SK-N-SH treated with all-trans-retinoic acid at 6 μM for 48 hours (cell line): ENCODE results near the gene ERV3-1.

Experiments used
- ARNTL ChIP-seq: fragments of 450-650 bp; formaldehyde crosslinking; IDR thresholded peaks from 2 replicates; pipeline ENCODE4 v1.5.0; 2020; ENCODE audit warnings: low read depth, mild to moderate bottlenecking, moderate library complexity, borderline replicate concordance
- BACH2 ChIP-seq: fragments of 250-450 bp; sonication (Bioruptor Pico); IDR thresholded peaks from 2 replicates; pipeline ENCODE4 v1.9.0; 2021; ENCODE audit warnings: mild to moderate bottlenecking, borderline replicate concordance
- ESRRG ChIP-seq: fragments of 250-450 bp; sonication (Bioruptor Pico); IDR thresholded peaks from 2 replicates; pipeline ENCODE4 v1.6.1; 2021; ENCODE audit warnings: mild to moderate bottlenecking
- GLIS3 ChIP-seq: fragments of 250-450 bp; sonication (Bioruptor Pico); IDR thresholded peaks from 2 replicates; pipeline ENCODE4 v1.5.0; 2020; ENCODE audit warnings: mild to moderate bottlenecking, moderate library complexity
- ISL1 ChIP-seq: fragments of 250-450 bp; sonication (Bioruptor Pico); IDR thresholded peaks from 2 replicates; pipeline ENCODE4 v2.1.2; 2022; ENCODE audit warnings: mild to moderate bottlenecking, moderate library complexity
- OSR1 ChIP-seq: fragments of 250-450 bp; sonication (Bioruptor Pico); IDR thresholded peaks from 2 replicates; pipeline ENCODE4 v1.8.0; 2022; ENCODE audit warnings: moderate library complexity, mild to moderate bottlenecking, inconsistent platforms
- POU6F1 ChIP-seq: fragments of 250-450 bp; sonication (Bioruptor Pico); IDR thresholded peaks from 2 replicates; pipeline ENCODE4 v1.8.0; 2021; ENCODE audit warnings: low read depth, mild to moderate bottlenecking, moderate library complexity, borderline replicate concordance
- RARB ChIP-seq: fragments of 250-450 bp; sonication (Bioruptor Pico); IDR thresholded peaks from 2 replicates; pipeline ENCODE4 v1.8.0; 2021; ENCODE audit warnings: mild to moderate bottlenecking, moderate library complexity
- TOX ChIP-seq: fragments of 250-450 bp; sonication (Bioruptor Pico); IDR thresholded peaks from 2 replicates; pipeline ENCODE4 v1.8.0; 2021; ENCODE audit warnings: mild to moderate bottlenecking, moderate library complexity, borderline replicate concordance
- ZFP30 ChIP-seq: fragments of 450-650 bp; formaldehyde crosslinking; IDR thresholded peaks from 2 replicates; pipeline ENCODE4 v1.5.0; 2022; ENCODE audit warnings: mild to moderate bottlenecking, moderate library complexity
- ZNF70 ChIP-seq: fragments of 450-650 bp; formaldehyde crosslinking; IDR thresholded peaks from 2 replicates; pipeline ENCODE4 v1.5.0; 2020; ENCODE audit warnings: mild to moderate bottlenecking, moderate library complexity

- TF ChIP-seq POU6F1 (CRISPR knock-in tag) (no peak), ZNF70 (CRISPR knock-in tag) (no peak), BACH2 (CRISPR knock-in tag) (no peak), RARB (no peak), ARNTL (no peak), ESRRG (CRISPR knock-in tag) (no peak), ZFP30 (CRISPR knock-in tag) (no peak), GLIS3 (CRISPR knock-in tag) (no peak), ISL1 (no peak), TOX (no peak), OSR1 (CRISPR knock-in tag) (no peak)
Observed at GRCh38 chr7:64990936-64991335, 15.6 kb downstream of the ERV3-1 start, which contains the start of gene ZNF117.
